NCI-H1436 (cell line): ENCODE data around the gene MMP28.
A peak's percentile ranks its signal among the peaks of the same experiment; 100 is the strongest.
"Not testable (repeated sequence)": the region's sequence is repeated elsewhere in the genome, so short reads cannot be mapped to it uniquely, and the experiment has no call there.

Experiments
- DNase-seq: peaks from one replicate; lab custom pipeline; 2025; lab: John Stamatoyannopoulos, UW

The MMP28 gene

GRCh38 chr17:35765756-35766488, 29.5 kb downstream of the MMP28 start:
- no peak for DNase-seq

- DNase-seq = no peak
Measured at GRCh38 chr17:35765086-35765710, 30.2 kb downstream of the MMP28 start.

- peak; percentile 92 for DNase-seq
Measured at GRCh38 chr17:35764123-35764991, 31.1 kb downstream of the MMP28 start.

DNA sequence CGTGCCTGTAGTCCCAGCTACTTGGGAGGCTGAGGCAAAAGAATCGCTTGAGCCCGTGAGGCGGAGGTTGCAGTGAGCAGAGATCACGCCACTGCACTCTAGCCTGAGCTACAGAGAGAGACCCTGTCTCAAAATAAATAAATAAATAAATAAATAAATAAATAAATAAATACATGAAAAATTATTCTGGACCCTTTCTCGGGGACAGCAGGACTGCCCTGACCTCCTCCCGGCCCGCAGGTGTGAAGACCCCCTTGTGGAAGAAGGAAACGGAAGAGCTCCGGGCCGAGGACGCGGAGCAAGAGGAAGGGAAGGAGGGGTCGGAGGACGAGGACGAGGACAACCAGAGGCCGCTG, 31.7 kb downstream of the MMP28 start:
- DNase-seq = no peak

DNA sequence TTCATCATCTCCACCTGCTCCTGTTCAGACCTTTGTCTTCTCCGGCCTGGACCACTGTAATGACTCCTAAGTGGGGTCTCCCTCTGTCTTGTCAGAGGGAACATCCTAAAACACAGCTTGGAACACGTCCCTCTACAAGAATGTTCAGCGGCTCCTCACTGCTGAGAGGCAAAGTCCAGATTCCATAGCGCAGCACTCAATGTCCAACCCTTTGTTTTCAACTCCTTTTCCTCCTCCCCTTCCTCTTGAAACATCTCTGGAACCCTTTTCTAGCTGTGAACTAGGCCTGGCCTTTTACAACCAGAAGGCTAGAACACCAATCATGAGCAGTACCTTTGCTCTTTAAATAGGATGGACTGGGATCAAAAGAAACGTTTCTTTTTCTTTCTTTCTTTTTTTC, 33.8 kb downstream of the MMP28 start:
- DNase-seq = no peak

GRCh38 chr17:35760587-35760986, 34.9 kb downstream of the MMP28 start, which contains the start of gene C17orf50:
Gene C17orf50 (plus strand): TSS chr17:35760887. CDS start chr17:35760942, 55 bp downstream.
- no peak for DNase-seq

DNA sequence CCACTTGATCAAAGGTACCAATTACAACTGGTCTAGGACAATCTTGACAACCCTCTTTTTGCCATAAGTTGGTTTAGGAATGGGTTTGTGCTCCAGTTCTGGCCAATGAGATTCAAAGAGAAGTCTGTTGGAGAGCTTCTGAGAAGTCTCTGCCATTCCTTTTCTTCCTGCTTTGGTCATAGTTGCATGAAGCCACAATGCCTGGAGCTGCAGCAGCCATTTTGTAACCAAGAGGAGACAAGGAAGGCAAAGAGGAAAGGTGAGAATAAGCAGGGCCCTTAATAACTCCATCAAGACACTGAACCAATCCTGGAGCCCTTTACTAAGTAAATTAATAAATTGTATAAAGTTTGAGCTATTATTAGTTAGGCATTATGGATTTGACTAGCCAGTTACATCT, 38.2 kb downstream of the MMP28 start:
- no peak for DNase-seq

DNA sequence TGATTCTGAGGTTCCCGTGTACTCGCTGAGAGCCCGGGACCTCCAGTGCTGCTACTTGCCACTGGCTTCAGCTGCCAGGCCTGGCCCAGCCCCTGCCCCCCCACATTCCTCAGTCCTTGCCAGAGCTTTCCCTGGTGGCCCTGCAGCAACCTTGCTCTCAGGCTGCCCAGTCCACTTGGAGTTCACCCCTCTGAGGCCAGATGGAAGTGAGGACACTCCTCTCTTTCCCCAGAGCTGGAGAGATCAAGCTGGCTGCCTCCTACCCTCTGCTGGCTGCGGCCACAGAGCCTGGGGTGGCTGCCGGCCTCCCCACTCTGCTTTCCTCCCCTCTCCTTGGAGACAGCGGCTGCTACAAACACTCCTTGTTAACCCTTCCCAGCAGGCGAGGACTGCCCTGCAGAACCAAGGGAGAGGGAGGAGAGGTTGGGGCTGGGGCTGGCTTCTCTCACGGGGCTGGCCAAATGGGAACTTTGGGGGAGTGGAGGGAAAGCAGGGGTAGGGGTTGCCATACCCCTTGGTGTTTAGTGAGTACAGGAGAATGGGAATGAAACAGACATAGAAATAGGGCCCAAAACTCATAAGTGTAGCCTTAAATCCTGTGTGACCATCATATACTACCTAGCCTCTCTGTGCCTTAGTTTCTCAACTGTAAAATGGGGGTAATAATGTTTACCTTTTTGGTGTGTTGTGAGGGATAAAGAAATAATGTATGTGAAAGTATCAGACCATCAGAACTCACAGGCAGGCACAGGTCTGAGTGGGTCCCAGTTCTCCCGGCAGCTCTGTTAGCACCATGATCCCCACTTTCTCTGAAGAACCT, 42.3 kb downstream of the MMP28 start, which contains the start of gene GAS2L2:
TSS of gene GAS2L2 (minus strand) at position 295 of the 820 bp plus-strand sequence. CDS start 389 bp downstream, outside the sequence.
- no peak for DNase-seq

DNA sequence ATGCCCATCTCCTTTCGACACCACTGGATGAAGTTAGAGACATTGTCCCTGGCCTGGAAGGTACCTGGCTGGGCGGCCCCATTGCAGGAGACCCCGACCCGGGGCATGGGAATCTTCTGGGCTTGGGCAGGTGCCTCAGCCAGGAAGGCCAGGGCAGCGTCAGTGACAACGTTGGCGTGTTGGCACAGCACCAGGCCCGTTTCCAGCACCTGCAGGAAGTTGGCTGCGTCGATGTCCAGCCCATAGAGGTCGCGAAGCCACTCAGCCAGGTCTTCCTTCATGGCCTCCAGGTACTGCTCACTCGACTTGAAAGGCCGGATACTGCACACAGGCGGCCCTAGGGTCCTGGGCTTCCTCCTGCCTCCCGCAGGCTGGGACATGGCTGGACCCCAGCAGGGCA, 43.0 kb downstream of the MMP28 start:
- no peak for DNase-seq

GRCh38 chr17:35751541-35751940, 43.9 kb downstream of the MMP28 start:
- DNase-seq = not testable (repeated sequence)

DNA sequence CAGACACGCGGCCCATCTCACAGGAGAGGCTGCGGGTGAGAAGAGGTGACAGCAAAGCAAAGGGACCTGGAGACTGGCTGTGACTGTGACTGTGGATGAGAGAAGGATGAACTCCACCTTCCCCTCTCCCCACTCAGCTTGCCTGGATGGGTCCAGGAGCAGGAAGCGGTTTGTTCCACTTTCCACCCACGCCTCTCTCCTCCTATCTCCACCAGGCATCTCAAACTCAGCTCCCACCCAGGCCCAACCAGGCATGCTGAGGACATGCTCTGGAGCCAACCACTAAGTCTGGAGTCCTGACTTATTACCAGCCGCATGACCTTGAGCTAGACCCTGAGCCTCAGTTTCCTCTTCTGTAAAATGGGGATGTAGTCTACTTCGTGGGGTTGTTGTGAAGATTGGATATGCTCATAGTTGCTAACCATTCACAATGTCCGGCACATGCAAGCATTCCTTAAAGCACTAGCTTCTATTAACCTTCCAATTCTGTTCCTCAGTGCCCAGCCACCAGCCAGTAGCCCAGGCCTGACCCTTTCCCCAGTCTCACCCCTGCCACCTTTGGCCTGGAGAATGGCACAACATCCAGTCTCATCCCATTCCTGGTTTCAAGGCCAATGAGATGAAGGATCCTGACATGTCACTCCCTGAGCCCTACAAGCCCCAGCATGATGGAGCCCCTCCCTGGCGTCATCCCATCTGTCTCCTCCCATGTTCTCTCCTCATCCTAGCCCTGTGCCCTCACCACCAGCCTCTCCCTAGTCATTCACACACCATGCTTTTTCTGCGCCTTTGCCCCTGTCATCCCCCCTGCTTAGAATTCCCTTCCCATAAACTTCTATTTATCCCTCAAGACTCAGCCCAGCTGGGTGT, 44.7 kb downstream of the MMP28 start:
- no peak for DNase-seq

DNA sequence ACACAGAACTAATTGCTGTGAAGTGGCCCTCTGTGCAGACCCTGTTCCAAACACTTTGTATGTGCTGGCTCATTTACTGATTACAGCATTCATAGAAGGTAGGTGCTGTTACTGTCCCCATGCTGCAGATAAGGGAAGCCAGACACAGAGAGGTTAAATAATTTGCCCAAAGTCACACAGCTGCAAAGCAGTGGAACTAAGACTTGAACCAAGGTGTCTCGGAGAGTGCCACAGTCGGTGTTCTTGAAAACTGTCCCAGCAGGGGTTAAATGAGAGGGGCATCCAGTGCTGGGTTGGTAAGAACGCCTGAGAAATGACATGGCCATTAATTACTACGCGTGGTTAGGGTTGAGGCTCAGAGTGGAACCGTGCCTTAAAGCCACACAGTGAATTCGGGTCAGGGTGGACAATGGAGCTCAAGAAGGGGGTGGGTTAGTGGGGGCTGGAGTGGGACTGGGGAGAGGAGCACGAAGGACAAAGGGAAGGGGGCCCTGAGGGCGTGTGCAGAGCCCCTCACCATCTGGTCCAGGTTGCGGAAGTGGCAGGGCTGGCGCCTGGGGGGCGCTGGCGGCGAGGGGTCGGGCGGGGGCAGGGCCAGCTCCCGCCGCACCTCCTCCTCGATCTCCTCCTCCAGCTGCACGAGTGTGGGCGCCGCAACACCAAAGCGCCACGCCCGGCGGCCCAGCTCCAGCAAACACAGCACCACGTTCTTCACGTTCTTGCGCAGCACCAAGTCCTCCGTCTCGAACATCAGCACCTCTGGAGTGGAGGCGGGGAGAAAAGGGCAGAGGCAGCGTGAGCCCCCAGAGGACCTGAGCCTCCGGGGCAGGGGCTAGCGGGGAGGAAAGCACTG, 45.7 kb downstream of the MMP28 start:
- peak; percentile 31 for DNase-seq

- DNase-seq = no peak
Measured at GRCh38 chr17:35748979-35749378, 46.5 kb downstream of the MMP28 start.

GRCh38 chr17:35748341-35748841, 47.0 kb downstream of the MMP28 start:
- no peak for DNase-seq

- DNase-seq = peak; percentile 89
Measured at GRCh38 chr17:35747540-35748017, 47.9 kb downstream of the MMP28 start.

DNA sequence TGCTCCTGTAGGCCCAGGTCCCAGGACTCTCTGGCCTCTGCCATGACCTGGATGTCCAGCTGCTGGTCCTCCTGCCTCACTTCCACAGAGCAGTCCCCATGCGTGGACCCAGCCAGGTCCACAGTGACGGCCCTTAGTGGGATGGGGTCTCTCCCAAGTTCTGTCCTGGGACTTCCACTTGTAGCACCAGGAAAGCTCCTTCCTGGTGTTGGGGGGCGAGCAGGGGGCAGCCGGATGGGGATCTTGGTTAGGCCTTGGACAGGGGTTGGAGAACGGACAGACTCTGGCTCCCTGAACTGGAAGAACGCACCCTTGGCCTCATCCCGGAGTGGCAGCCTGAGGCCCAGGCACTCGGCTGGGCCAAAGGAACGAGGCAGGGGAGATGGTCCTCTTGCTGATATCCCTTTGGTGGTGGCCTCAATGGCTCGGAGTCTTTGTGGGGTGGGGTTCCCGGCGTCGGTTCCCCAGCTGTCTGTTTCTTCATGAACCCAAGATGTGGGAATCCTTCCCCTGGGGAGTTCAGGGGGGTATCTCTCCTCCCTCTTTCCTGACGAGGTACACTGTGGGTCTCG, 49.6 kb downstream of the MMP28 start:
- DNase-seq = no peak

DNA sequence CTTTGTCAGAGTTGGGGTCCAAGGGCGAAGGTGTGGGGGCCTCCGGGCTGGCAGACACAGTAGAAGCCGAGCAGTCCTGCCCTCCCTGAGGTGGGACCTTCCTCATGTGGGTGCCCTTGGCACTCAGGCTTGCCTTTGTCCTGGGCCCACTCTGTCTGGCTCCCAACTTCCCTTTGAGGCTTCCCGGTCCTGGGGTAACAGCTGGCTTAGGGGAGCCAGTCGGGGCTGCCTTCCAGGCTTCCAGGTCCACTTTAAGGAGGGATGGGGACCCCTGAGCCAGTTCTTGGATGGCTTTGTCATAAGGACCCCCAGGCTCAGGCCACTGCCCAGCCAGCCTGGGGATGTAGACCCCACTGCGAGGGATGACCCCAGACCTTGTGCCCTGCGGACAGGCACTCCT, 50.2 kb downstream of the MMP28 start:
- no peak for DNase-seq

- DNase-seq = no peak
Measured at GRCh38 chr17:35744830-35745229, 50.6 kb downstream of the MMP28 start.
